IPS-NIHi7 (cell line): ENCODE results near the gene ABR.
"Not testable (repeated sequence)": the region's sequence is repeated elsewhere in the genome, so short reads cannot be mapped to it uniquely, and the experiment has no call there.

Source experiments
- DNase-seq: peaks from one replicate; pipeline ENCODE4 v3.0.0; 2012; ENCODE audit warnings: mixed read lengths; ENCODE audit errors: extremely low spot score

ABR gene

DNA sequence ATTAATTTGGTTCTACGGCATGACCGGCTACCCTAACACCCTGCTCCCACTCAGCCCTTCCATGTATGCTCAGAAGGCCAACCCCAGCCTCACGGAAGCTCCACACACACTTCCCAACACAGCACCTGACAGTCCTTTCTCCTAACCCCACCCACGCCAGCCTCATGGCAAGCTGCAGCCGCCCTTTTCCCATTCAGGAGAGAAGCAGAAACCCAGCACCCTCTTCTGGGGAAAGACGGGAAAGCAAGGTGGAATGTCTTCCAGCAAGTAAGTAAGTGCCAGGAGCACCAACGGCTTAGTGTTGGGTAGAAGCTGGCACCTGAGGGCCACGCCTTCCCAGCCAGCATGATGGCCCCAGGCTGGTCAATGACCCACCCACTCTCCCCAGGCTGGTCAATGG lies 32.1 kb downstream of the ABR start:
- peak; percentile 86 for DNase-seq

DNA sequence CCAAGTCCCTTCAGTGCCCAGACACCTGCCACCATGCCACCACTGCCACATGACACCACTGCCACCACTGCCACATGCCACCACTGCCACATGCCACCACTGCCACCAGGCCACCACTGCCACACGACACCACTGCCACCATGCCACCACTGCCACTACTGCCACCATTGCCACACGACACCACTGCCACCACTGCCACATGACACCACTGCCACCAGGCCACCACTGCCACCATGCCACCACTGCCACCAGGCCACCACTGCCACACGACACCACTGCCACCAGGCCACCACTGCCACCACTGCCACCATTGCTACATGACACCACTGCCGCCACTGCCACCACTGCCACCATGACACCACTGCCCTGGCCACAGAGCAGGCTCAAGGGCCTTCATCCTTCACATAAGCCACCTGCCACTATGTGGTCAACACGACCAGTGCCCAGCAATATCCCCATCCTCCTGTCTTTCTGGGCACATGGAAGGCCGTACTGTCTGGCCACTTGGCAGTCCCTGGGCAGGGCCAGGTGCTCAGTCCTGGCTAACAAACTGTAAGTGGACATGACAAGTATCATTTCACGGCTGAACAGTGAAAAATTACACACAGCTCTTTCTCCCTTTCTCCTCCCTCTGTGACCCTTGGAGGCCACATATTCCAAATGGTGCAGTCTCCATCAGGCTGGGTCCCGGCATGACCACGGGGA lies 33.1 kb downstream of the ABR start:
- no peak for DNase-seq

DNA sequence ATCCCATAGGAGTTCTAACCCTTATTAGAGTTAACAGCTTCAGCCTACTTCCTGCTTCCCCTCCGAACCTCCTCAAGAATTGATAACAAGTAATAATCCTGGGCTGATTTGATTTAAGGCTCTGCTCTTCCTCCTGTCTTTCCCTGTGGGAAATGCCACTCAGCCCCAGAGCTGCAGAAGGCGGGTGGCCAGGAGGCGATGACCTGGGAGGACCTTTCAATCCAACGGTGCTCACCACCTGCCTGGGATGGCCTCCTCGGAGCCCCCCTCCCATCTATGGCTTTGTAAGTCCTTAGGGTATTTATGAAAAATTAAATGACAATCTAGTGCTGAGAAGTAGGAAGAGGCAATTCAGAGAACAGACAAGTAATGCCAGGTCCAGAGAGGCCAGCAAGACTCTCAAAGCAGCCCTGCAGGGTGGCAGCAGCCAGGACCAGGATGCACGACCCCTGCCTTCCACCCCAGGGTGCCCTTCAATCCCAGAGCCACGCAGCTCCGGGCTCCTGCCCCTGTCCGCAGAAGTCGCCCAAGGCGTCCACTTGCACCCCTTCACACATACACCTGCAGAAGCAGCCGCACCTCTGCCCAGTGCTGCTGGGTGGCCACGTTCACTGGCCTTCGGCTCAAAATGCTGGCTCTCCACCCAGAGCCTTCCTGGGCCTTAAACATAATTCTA lies 34.3 kb downstream of the ABR start:
- no peak for DNase-seq

DNA sequence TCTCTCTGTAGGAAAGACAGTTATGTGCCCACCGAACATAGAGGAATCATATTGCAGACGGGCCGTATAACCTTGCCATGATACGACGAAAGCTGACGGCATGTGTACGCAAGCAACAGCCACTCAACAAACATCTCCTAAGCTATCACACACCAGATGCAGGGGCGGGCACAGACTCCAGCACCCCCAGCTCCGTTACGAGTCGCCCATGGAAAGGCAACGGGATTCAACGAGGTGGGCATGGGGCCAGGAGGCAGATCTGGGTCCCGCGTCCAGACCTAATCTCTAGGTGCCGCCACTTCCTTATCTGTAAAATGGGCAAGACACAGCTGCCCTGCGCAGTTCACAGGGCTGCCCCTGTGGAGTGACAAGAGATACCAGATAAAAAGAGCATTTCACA lies 35.6 kb downstream of the ABR start:
- DNase-seq = no peak

DNA sequence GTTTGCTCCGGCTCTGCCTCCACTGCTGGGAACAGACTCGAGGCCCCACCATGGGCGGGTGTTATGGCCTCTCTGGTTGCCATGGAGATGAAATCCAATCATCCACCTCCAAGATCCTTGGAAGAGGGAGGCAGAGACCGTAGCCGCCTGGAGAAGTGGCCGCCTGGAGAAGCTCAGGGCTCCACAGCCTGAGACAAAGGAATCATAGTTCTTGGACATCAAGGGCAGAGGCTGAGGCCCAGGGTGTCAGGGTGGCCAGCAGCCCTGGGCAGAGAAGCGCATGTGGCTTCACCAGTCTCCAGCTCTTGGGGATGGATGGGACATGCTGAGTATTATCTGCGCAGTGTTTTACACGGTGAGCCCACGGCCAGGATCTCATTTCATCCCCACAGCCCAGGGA lies 36.2 kb downstream of the ABR start:
- peak; percentile 57 for DNase-seq

DNA sequence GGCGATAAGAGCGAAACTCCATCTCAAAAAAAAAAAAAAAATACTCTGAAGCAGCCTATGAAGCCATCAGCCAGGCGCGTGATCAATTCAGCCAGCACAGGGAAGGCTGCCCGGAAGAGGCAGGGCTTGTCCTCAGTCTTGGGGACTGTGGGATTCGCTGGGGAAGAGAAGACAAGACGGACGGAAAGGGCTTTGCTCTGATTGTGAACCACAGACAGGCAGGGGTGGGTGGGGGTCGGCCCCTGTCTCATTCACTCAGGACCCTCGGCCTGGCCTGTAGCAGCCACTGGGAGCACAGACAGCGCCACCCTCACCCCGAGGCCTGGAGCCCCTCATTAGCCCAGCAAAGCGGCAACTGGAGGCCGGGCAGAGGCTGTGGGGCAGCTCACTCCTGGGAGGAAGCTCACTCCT lies 37.2 kb downstream of the ABR start:
- DNase-seq = no peak

DNA sequence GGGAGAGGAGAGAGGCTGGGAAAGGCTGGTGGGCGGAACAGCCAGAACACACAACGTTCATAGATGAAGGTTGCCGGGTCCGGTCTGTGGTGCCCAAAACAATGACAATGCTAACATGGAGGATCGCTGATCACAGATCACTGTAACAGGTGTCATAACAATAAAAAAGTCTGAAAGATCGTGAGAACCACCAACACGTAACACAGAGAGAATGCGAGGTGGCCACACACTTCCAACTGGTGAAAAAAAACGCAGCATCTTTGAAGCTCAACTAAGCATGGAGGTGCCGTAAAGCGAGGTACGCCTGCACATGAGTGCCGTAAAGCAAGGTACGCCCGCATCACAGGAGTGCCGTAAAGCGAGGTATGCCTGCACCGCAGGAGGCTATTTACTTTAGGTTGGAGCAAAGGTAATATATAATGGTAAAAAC lies 42.3 kb downstream of the ABR start:
- no peak for DNase-seq

DNA sequence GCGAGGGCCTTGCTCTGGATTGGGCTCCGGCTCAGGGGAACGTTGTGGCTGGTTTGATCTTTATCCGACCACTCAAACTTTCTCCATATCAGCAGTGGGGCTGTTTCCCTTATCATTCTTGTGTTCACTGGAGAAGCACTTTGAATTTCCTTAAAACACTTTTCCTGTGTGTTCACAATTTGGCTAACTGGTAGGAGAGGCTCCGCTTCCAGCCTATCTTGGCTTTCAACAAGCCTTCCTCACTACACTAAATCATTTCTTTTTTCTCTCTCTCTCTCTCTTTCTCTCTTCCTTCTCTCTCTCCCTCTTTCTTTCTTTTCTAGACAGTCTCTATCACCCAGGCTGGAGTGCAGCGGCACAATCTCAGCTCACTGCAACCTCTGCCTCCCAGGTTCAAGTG lies 43.0 kb downstream of the ABR start:
- no peak for DNase-seq

DNA sequence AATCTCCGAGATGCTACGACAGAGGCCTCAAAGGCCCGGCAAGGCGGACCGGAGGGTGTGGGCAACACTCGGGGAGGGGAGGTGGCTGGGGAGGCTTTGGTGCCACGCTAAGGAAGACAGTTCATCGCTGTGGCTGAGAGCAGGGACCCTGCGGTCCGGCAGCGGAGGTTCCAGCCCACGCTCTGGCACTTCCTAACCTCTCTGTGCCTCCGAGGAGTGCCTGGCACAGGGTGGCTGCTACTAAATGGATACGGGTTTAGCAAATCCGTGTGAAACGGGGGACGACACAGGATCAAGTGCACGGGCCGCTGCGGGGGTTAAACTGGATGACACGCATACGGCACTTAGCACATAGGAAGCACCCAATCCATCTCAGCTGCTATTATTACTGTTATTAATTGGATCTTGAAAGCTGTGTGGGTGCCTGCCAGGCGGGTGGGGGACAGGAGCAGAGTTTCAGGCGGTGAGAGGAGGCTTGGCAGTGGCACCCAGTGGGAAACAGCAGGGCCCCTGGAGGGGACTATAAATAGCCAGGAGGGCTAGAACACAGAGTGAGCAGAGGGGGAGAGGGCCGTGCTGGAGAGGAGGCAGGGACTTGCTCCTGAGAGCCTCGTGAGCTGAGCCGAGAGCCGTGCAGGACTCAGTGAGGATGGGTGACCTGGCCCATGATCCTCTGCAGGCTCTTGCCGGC lies 45.0 kb downstream of the ABR start:
- no peak for DNase-seq

DNA sequence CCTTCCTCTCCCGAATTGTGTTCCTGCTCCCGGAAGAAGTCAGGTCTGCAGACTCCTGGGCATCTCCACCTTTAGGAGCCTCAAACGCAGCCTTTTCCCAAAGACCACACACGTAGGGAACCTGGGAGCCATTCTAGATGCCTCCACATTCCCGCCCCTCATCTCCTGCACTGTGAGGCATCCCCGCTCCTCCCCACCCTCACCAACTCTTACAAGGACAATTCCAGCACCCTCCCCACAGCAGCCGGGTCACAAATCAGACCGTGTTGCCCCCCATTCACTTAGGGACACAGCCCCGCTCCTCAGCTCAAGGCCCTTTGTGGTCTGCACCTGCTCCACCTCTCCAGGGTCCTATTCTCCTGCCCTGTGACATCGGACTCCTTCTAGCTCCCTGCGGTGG lies 49.6 kb downstream of the ABR start:
- no peak for DNase-seq

DNA sequence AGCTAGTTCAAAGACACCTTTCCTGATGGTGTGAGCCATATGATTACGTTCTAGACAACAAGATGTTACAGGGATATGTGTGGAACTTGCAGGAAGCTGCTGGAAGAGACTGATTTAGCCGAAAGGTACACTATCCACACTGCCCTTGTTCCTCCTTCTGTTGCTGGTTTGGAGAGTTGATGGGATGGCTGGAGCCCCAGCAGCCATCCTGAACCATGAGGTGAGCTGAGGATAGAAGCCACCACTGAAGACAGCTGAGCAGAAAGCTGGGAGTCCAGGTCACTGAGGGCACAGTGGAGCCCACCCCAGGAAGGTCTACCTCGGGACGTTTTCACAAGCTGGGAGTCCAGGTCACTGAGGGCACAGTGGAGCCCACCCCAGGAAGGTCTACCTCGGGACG lies 51.3 kb downstream of the ABR start:
- DNase-seq = not testable (repeated sequence)

DNA sequence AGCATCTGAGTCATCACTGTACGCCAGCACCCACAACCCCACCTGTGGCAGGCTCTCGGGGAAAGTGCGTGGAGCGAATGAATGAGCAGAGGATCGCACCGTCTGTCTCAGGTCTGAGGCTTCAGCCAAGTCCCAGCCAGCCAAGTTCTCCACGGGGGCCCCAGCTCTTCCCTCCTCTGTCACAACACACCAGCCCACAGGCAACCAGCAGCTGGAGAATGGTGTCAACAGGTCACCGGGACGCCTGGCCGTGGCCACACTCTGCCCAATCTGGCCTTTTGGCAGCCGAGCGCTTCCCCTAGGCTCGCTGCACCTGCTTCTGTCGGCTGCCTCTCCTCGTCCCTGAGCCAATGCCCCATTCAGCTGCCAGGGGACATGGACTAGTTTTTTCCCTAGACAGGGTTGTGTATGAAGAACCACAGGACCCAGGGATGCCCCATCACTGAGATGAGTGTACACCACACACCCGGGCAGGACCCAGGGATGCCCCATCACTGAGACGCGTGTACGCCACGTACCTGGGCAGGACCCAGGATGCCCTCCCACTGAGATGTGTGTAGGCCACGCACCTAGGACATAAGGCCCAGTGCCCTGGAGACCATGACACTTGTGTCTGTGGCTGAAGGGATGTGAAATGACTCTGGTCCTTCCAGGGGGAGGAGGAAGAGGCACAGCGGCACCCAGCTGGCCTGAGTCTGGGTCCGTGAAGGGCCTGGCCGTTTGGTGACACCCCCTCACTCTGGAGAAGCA lies 52.8 kb downstream of the ABR start:
- DNase-seq = no peak

DNA sequence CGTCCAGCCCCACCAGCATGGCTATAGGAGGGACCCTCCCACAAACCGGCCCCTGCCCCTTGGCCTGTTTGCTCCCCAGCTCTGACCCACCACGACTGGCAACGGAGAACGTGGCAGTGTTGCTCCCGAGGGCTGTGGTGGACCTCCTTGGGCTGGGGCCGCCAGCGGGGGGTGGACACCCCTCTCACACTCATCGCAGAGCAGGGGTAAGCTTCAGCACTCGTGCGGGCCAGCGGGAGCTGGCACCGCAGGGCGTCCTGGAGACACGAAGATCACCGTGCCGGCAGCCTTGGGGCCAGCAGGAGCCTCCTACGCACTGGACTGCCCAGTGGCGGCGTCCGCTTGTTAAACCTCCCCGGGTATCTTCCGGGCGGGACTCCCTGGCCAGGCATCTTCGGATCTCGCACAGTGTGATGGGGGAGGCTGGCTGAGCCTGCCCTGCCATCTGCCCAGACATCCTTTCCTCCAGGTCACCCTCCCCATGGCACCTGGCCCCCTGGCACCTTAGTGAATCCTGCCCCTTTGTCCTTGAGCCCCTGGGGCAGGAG lies 53.5 kb downstream of the ABR start:
- DNase-seq = no peak

DNA sequence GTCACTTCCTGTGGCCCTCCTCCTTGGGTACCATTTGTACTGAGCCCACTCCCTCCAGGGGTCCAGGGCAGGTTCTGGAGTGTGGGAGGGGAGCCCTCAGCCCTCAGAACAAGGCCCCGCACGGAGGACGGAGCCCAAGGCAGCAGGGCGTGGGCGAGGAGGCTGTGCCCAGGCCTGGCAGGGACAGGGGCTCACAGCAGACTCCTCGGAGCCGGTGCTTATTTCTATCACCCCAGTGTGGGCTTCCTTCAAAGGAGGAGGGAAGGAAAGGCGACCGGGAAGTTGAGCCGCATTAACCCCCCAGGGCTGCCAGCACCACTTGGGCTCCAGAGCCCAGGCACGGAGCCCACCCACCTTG lies 54.0 kb downstream of the ABR start:
- no peak for DNase-seq

DNA sequence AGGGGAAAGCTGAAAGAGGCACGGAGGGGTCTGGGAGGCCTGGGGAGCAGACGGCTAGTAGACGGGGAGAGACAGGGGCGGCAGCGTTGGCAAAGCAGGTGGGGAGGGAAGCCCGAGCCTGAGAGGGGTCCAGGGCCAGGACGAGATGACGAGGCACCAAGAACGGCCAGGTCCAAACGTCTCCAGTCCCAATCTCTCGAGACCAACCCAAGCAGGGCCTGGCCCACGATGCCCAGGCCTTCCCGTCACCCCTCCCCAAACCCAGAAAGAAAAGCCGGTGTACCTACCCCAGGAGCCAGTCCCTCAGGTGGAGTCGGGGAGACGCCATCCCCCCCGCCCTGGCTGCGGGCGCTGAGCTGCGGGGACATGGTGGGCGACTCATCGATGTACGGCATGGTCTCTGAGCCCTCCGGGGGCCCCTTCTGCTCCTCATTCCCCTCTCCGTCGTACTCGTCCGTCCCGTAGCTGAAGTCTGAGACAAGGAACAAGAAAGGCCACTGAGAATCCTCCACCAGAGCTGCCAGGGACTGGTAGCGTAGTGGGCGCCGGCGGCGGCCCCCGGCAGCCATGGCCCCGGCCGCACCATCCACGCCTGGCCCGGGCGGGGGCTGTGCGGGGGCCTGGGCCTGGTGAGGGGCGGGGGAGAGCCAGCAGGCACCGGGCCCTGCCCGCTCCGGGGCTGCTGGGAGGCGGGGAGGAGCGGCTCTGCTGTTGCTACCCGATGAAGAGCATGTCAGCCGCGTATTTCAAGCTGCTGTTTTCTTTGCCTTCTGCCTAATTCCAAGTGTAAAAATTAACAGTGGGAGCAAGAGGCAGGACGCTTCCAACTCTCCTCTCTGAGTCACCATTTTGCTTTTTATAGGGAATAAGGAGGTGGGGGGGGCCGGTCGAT lies 54.6 kb downstream of the ABR start:
- no peak for DNase-seq

DNA sequence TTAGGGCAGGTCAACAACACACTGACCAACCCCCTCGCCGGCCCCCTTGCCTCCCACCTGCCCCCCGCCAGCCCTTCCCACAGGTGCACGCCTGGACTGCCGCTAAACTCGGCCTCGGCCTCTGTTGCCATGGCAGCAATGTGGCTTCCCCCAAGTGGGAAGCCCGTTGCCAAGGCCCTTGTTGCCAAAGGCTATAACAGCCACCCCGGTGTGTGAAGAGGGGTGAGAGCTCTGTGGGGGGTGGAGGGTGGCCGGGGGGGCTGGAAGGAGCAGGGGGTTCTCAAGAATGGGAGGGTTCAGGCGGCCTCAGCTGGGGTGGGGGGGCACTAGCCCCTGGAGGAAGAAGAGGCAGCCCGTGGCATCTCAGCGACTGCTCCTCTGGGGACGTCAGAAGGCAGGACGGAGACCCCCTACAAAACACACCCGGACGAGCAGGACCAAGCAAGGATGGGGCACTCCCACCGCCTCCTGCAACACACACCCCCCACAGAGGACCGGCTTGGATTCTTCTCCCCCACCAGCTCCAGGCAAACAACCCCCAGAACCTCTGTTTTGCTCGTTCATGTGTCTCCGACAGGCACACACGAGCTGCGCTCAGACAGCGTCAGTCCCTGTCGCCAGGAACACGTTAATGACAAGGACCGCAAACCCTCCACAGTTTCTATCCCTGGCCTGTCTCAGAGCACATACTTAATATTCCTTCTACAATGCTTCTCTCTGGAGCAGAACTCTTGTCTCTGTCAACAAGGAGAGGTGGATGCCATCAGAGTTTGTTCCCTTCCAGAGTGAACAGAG lies 55.7 kb downstream of the ABR start:
- DNase-seq = no peak

DNA sequence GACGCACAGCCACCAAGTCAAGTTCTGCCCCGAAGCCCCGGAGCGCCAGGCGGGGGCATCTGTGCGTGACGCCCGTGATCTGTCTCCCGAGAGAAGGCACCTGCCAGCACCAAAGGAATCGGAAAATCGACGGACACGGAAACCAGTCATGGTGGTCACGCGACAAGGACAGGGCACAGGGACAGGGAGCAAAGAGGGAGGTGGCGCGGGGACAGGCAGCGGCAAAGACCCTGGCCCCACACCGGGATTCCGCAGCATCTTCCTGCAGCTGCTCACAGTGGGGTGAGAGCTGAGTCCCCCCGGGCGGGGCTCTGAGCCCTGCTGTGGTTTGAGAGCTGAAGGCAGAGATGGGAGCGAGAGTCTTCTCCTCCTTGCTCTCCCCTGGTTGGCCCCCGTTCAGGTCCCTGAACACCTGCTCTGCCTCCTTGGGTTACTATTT lies 56.4 kb downstream of the ABR start:
- no peak for DNase-seq

DNA sequence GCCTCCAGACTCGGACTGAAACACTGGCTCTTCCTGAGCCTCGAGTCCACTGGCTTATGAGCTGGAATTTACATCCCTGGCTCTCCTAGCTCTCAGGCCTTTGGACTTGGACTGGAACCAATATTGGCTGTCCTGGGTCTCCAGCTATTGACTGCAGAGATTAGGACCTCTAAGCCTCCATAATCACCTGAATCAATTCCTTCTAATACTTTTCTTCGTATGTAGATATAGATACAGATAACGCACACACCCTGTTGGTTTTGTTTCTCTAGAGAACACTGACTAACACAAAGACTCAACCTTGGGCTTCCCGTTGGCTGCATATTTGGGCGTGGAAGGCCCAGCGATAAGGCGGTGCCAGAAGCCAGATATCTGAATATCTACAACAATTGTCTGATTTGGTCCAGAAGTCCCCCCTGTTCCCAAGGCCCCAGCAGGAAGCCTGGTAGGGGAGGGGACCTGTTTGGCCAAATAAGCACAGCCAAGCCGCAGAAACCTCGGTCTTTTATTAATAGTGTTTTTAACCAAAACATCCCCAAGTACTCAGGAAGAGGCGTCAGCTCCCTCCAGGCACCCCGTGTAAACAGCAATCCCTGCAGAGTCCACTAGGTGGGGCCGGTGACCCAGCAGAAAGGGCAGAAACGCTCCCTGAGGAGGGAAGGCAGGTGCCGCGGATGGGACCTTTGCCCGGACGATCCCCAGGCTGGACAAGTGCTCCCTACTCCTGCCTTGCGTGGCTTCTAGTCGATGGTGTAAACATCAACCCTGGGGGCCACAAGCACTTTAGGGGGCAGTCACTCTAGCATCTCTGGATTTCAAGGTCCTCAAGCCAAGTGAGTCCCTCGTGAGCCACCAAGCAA lies 57.0 kb downstream of the ABR start:
- peak; percentile 89 for DNase-seq

DNA sequence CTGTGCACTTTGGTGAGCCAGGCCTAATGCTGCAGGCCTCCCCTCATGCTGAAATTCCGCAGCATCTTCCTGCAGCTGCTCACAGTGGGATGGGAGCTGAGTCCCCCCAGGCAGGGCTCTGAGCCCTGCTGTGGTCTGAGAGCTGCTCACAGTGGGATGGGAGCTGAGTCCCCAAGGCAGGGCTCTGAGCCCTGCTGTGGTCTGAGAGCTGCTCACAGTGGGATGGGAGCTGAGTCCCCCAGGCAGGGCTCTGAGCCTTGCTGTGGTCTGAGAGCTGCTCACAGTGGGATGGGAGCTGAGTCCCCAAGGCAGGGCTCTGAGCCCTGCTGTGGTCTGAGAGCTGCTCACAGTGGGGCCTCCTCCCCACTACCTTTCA lies 58.4 kb downstream of the ABR start:
- not testable (repeated sequence) for DNase-seq
